DND-41 (cell line): ENCODE data around the gene ADARB2.

ENCODE experiments used
- ATAC-seq: fragments of 200-7000 bp; cut with Tn5 transposase; 3 replicates; pipeline ENCODE4 v1.9.1; 2021; ENCODE audit warnings: low read depth; ENCODE audit not compliant: insufficient read depth
- DNase-seq: peaks from one replicate; pipeline ENCODE4 v3.0.0-alpha.2; 2020
- H2AFZ ChIP-seq: 2 replicates; pipeline ENCODE4 v1.6.0; 2012; ENCODE audit warnings: low read depth, low read length
- H3K27ac ChIP-seq: 2 replicates; pipeline ENCODE4 v1.5.1; 2012; ENCODE audit warnings: low read length, inconsistent platforms
- H3K27me3 ChIP-seq: fragments of 200-600 bp; sonication (generic); 2 replicates; pipeline ENCODE4 v1.6.0; 2012; ENCODE audit warnings: low read length, mild to moderate bottlenecking, inconsistent platforms; ENCODE audit not compliant: insufficient read depth, poor library complexity
- H3K36me3 ChIP-seq: 2 replicates; pipeline ENCODE4 v1.5.1; 2012; ENCODE audit warnings: low read length, inconsistent platforms; ENCODE audit not compliant: insufficient read depth
- H3K4me1 ChIP-seq: 2 replicates; pipeline ENCODE4 v1.5.1; 2012; ENCODE audit warnings: mild to moderate bottlenecking, low read length; ENCODE audit not compliant: insufficient read depth
- H3K4me2 ChIP-seq: 2 replicates; pipeline ENCODE4 v1.6.0; 2012; ENCODE audit warnings: mild to moderate bottlenecking, moderate library complexity, low read length, inconsistent platforms; ENCODE audit not compliant: insufficient read depth
- H3K4me3 ChIP-seq, 2 experiments: fragments of 200-600 bp in 1 of 2; shearing (Covaris generic) in 1 of 2; 2 replicates each; pipeline ENCODE4 v1.5.1; 2012 to 2016; ENCODE audit warnings: inconsistent platforms in 2 of 2, low read length in 2 of 2, mild to moderate bottlenecking in 2 of 2, low read depth in 1 of 2, moderate library complexity in 1 of 2
- H3K79me2 ChIP-seq: 2 replicates; pipeline ENCODE4 v1.6.0; 2012; ENCODE audit warnings: low read length, inconsistent platforms; ENCODE audit not compliant: insufficient read depth
- H3K9ac ChIP-seq: 2 replicates; pipeline ENCODE4 v1.6.0; 2012; ENCODE audit warnings: low read depth, mild to moderate bottlenecking, inconsistent platforms, low read length, moderate library complexity
- H3K9me3 ChIP-seq: 2 replicates; pipeline ENCODE4 v1.5.1; 2012; ENCODE audit warnings: low read length, moderate library complexity, mild to moderate bottlenecking, inconsistent platforms; ENCODE audit not compliant: insufficient read depth, severe bottlenecking
- H4K20me1 ChIP-seq: 2 replicates; pipeline ENCODE4 v1.6.0; 2012; ENCODE audit warnings: low read length; ENCODE audit not compliant: insufficient read depth
- EZH2 ChIP-seq: IDR thresholded peaks from 3 replicates; pipeline ENCODE4 v1.6.1; 2012; ENCODE audit warnings: borderline replicate concordance, low read depth, mild to moderate bottlenecking, moderate library complexity, low read length, inconsistent platforms; ENCODE audit not compliant: severe bottlenecking
- TF ChIP-seq, protein P1 (sequence below): IDR thresholded peaks from 2 replicates; pipeline ENCODE4 v1.5.1; 2012; ENCODE audit warnings: borderline replicate concordance, low read length, moderate library complexity, mild to moderate bottlenecking; ENCODE audit not compliant: poor library complexity, severe bottlenecking; ENCODE audit errors: extremely low read depth

ADARB2 gene

GRCh38 chr10:1177936-1178335, 559.4 kb downstream of the ADARB2 start:
- no peak for ATAC-seq
- Histone ChIP-seq H3K36me3 (no peaks in the 10 kb centered on the region), H3K79me2 (no peaks in the 10 kb centered on the region), H2AFZ (no peak overlapping the region), H3K4me3 (no peak overlapping the region), H3K9me3 (no peaks in the 10 kb centered on the region), H3K27ac (no peak overlapping the region), H3K4me1 (no peaks in the 10 kb centered on the region), H3K4me2 (no peak overlapping the region), H3K9ac (no peak overlapping the region), H4K20me1 (no peaks in the 10 kb centered on the region), H3K27me3 (no peaks in the 10 kb centered on the region)
- no peak for DNase-seq
- no peak for TF ChIP-seq EZH2
- TF ChIP-seq, protein P1, sequence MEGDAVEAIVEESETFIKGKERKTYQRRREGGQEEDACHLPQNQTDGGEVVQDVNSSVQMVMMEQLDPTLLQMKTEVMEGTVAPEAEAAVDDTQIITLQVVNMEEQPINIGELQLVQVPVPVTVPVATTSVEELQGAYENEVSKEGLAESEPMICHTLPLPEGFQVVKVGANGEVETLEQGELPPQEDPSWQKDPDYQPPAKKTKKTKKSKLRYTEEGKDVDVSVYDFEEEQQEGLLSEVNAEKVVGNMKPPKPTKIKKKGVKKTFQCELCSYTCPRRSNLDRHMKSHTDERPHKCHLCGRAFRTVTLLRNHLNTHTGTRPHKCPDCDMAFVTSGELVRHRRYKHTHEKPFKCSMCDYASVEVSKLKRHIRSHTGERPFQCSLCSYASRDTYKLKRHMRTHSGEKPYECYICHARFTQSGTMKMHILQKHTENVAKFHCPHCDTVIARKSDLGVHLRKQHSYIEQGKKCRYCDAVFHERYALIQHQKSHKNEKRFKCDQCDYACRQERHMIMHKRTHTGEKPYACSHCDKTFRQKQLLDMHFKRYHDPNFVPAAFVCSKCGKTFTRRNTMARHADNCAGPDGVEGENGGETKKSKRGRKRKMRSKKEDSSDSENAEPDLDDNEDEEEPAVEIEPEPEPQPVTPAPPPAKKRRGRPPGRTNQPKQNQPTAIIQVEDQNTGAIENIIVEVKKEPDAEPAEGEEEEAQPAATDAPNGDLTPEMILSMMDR = no peak

DNA sequence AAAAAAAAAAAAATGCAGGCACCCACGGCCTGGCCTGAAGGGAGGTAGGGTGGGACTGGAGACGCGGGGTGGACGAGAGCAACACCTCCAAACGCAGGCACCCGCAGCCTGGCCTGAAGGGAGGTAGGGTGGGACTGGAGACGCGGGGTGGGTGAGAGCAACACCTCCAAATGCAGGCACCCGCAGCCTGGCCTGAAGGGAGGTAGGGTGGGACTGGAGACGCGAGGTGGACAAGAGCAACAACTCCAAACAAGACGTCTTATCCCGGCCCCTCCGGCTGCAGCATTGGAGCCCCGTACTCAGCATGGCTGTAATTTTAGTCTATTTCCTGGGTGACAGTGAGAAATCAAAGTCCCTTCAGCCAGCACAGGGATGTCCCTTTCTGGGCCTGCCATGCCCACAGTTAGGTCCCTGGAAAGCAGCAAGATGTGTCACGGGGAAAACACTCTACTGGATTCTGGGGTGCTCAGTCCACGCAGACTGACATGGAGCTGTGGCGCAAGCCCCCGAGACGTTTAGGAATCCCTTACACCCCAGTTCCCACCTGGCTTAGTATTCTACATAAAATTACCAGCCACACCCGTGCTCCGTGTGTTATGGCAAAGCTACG, 561.3 kb downstream of the ADARB2 start:
- H3K4me3 ChIP-seq = no peak overlapping the region
- no peak overlapping the region for H3K9ac ChIP-seq
- H2AFZ ChIP-seq = no peak overlapping the region
- H3K79me2 ChIP-seq = no peaks in the 10 kb centered on the region
- TF ChIP-seq, protein P1 = no peak
- TF ChIP-seq EZH2 = no peak
- DNase-seq = no peak
- H3K27ac ChIP-seq = no peak overlapping the region
- H4K20me1 ChIP-seq = 0 out of 2 replicates have a peak, but pooled peaks cover 2% of the 10 kb centered on the region
- no peak for ATAC-seq
- H3K4me2 ChIP-seq = no peak overlapping the region
- no peaks in the 10 kb centered on the region for H3K9me3 ChIP-seq
- no peaks in the 10 kb centered on the region for H3K27me3 ChIP-seq
- H3K4me1 ChIP-seq = no peaks in the 10 kb centered on the region
- H3K36me3 ChIP-seq = no peaks in the 10 kb centered on the region

GRCh38 chr10:1174022-1174421, 563.3 kb downstream of the ADARB2 start:
- Histone ChIP-seq H3K9me3 (no peaks in the 10 kb centered on the region), H4K20me1 (0 out of 2 replicates have a peak, but pooled peaks cover 2% of the 10 kb centered on the region), H3K27me3 (no peaks in the 10 kb centered on the region), H3K36me3 (no peaks in the 10 kb centered on the region), H3K79me2 (no peaks in the 10 kb centered on the region), H3K4me2 (no peak overlapping the region), H3K4me3 (no peak overlapping the region), H3K4me1 (no peaks in the 10 kb centered on the region), H2AFZ (no peak overlapping the region), H3K27ac (no peak overlapping the region), H3K9ac (no peak overlapping the region)
- ATAC-seq (no peak), DNase-seq (no peak)
- TF ChIP-seq, protein P1 = no peak
- TF ChIP-seq EZH2 = no peak

GRCh38 chr10:1173091-1173490, 564.2 kb downstream of the ADARB2 start:
- Histone ChIP-seq H3K27me3 (no peaks in the 10 kb centered on the region), H3K4me3 (no peak overlapping the region), H3K4me1 (no peaks in the 10 kb centered on the region), H3K4me2 (no peak overlapping the region), H3K9ac (no peak overlapping the region), H3K36me3 (no peaks in the 10 kb centered on the region), H3K27ac (no peak overlapping the region), H3K9me3 (no peaks in the 10 kb centered on the region), H2AFZ (no peak overlapping the region), H4K20me1 (0 out of 2 replicates have a peak, but pooled peaks cover 2% of the 10 kb centered on the region), H3K79me2 (no peaks in the 10 kb centered on the region)
- TF ChIP-seq, protein P1 = no peak
- no peak for TF ChIP-seq EZH2
- DNase-seq (no peak), ATAC-seq (no peak)
